Activated CD8-positive, alpha-beta memory T cell treated with anti-CD3 and anti-CD28 coated beads, Interleukin-2, amount 10 ng/mL, durations not matched to agents 7 days and 5 days (primary cell): ENCODE measurements around the gene FMO4. TPM values are rescaled to one million over a fixed set of nuclear protein-coding genes. Genes with fewer than 3 reads are reported as not detected.
"Not testable (repeated sequence)": the region's sequence is repeated elsewhere in the genome, so short reads cannot be mapped to it uniquely, and the experiment has no call there.

Experiments
- ATAC-seq: fragments of 150-1000 bp; cut with Tn5 transposase; one replicate; pipeline ENCODE4 v1.10.0; 2021; ENCODE audit warnings: moderate library complexity
- CTCF ChIA-PET: fragments of 350-600 bp; sonication (Branson Sonifier 250); formaldehyde crosslinking; loops from one replicate; lab custom pipeline; 2021; ENCODE audit warnings: antibody characterized with exemption; lab: Charles Lee
- DNase-seq: peaks from one replicate; pipeline ENCODE4 v3.0.0-alpha.2; 2020
- H3K27ac Mint-ChIP-seq: one replicate; pipeline ENCODE4 v1.8.0; 2021; ENCODE audit warnings: mild to moderate bottlenecking, mixed read lengths
- H3K27me3 Mint-ChIP-seq: one replicate; pipeline ENCODE4 v1.8.0; 2021; ENCODE audit warnings: mixed read lengths
- H3K36me3 Mint-ChIP-seq: one replicate; pipeline ENCODE4 v1.8.0; 2021; ENCODE audit warnings: mild to moderate bottlenecking, mixed read lengths
- H3K4me1 Mint-ChIP-seq: one replicate; pipeline ENCODE4 v1.8.0; 2021; ENCODE audit warnings: mixed read lengths
- H3K4me3 Mint-ChIP-seq: one replicate; pipeline ENCODE4 v1.8.0; 2021; ENCODE audit warnings: mild to moderate bottlenecking, moderate library complexity, mixed read lengths
- H3K9me3 Mint-ChIP-seq: one replicate; pipeline ENCODE4 v1.8.0; 2022; ENCODE audit warnings: low read depth, mixed read lengths
- total RNA-seq, 2 experiments: library from RNA; stranded (reverse); gene quantifications; one replicate each; pipeline ENCODE4 v1.2.3, GENCODE V29; 2021

The FMO4 gene
- total RNA-seq, 2 experiments from 2014 or later: 0.91 to 1.5 TPM

- ATAC-seq: no peak
- H3K9me3 Mint-ChIP-seq: peaks cover 8% of the 10 kb centered on the region
- DNase-seq: no peak
- no peaks in the 10 kb centered on the region for H3K36me3 Mint-ChIP-seq
- no peaks in the 10 kb centered on the region for H3K4me1 Mint-ChIP-seq
- H3K27me3 Mint-ChIP-seq: peaks cover 9% of the 10 kb centered on the region
- no peak overlapping the region for H3K27ac Mint-ChIP-seq
- no peak overlapping the region for H3K4me3 Mint-ChIP-seq
- CTCF ChIA-PET: no interaction called here
These were observed 17.1 kb upstream of the FMO4 start for GRCh38 chr1:171296897-171297296.

- H3K4me1 Mint-ChIP-seq: no peaks in the 10 kb centered on the region
- DNase-seq (no peak), ATAC-seq (no peak)
- H3K4me3 Mint-ChIP-seq: no peak overlapping the region
- CTCF ChIA-PET: no interaction called here
- H3K27ac Mint-ChIP-seq: no peak overlapping the region
- no peaks in the 10 kb centered on the region for H3K36me3 Mint-ChIP-seq
- H3K9me3 Mint-ChIP-seq: peaks cover 8% of the 10 kb centered on the region
- peaks cover 17% of the 10 kb centered on the region for H3K27me3 Mint-ChIP-seq
These were observed 15.3 kb upstream of the FMO4 start for GRCh38 chr1:171298696-171299095.

DNA sequence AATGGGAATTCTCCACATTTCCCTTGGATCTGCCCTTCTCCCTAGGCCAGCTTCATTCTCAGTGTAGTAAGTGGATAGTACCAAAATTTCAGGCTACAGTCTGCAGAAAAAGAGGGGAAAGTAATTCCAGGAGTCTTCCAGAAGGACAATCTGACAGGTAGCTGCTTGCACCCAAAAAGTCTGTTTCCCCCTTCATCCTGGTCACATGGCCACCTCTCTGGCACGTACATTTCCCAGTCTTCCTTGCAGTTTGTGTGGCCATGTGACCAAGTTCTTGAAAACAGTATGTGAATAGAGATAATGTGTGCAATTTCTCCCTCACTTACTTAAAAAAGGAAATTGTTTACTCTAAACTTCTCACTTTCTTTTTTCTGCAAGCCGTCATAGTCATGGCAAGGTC is 14.6 kb upstream of the FMO4 start:
- CTCF ChIA-PET: no interaction called here
- no peak overlapping the region for H3K27ac Mint-ChIP-seq
- H3K4me1 Mint-ChIP-seq: no peaks in the 10 kb centered on the region
- H3K4me3 Mint-ChIP-seq: no peak overlapping the region
- ATAC-seq (no peak), DNase-seq (no peak)
- H3K36me3 Mint-ChIP-seq: no peaks in the 10 kb centered on the region
- H3K9me3 Mint-ChIP-seq: peaks cover 8% of the 10 kb centered on the region
- peaks cover 17% of the 10 kb centered on the region for H3K27me3 Mint-ChIP-seq

GRCh38 chr1:171300401-171300800 is 13.6 kb upstream of the FMO4 start:
- ATAC-seq (no peak), DNase-seq (no peak)
- no peak overlapping the region for H3K27ac Mint-ChIP-seq
- H3K36me3 Mint-ChIP-seq: no peaks in the 10 kb centered on the region
- CTCF ChIA-PET: interaction anchor here (1.1 kb wide), 1 partner anchor 13 kb away, joined by 3 read pairs; the partner anchor contains the start of gene FMO4
- H3K4me1 Mint-ChIP-seq: no peaks in the 10 kb centered on the region
- peaks cover 8% of the 10 kb centered on the region for H3K9me3 Mint-ChIP-seq
- H3K27me3 Mint-ChIP-seq: peaks cover 11% of the 10 kb centered on the region
- no peak overlapping the region for H3K4me3 Mint-ChIP-seq

DNA sequence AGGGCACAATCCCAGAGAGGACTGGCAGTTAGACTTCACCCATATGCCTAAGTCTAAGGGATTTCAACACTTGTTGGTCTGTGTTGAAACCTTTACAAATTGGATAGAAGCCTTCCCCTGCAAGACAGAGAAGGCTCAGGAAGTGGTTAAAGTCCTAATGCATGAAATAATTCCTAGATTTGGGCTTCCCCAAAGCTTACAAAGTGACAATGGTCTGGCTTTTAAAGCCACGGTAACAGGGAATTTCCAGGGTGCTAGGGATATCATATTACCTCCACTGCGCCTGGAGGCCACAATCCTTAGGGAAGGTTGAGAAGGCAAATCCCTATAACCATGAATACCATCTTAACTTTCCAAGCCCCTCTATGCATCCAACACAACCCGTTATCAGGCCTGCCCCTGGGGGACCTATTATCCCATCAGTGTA is 3.3 kb upstream of the FMO4 start:
- Mint-ChIP-seq H3K27me3 (no peaks in the 10 kb centered on the region), H3K36me3 (no peaks in the 10 kb centered on the region), H3K4me1 (peaks cover 15% of the 10 kb centered on the region), H3K4me3 (no peak overlapping the region), H3K27ac (no peak overlapping the region), H3K9me3 (no peaks in the 10 kb centered on the region)
- DNase-seq (no peak), ATAC-seq (no peak)
- CTCF ChIA-PET: no interaction called here

GRCh38 chr1:171311771-171312558 is 2.0 kb upstream of the FMO4 start:
- Mint-ChIP-seq H3K27ac (no peak overlapping the region), H3K4me3 (no peak overlapping the region), H3K36me3 (no peaks in the 10 kb centered on the region), H3K9me3 (no peaks in the 10 kb centered on the region), H3K4me1 (peaks cover 15% of the 10 kb centered on the region), H3K27me3 (no peaks in the 10 kb centered on the region)
- DNase-seq: no peak
- CTCF ChIA-PET: interaction anchor here (0.9 to 3.0 kb wide), 3 partner anchors 61 to 345 kb away, joined by 3 to 26 read pairs (median 3); no protein-coding TSS in a partner anchor
- no peak for ATAC-seq

DNA sequence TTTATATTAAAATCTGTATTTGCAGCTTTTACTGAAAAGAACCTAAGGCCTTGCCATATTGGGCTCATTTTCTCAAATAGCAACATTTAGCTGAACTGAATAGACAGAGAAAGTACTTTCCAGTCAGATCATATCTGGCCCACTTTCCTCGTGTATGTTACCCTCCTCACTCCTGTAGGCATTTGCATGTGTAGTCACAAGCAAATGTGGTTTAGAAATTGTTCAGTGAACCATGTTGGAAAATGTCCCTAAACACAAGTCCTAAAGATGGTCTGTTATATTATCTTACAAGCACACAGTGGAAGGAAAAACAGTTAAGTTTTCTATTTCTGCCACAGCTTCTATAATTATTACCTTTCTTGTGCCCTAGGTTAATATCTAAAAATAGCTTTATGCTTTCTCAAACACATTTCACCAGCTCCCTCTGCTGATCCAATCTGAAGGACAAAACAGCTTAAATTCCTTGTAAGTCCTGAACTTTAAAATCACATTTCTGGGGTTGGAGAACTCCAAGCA is 606 bp upstream of the FMO4 start:
- CTCF ChIA-PET: interaction anchor here (0.8 to 3.0 kb wide), 20 partner anchors 8 to 622 kb away, joined by 3 to 26 read pairs (median 4); partner anchors contain the start of genes FMO1, FMO2 and PRRC2C
- DNase-seq (no peak), ATAC-seq (no peak)
- H3K4me1 Mint-ChIP-seq: peaks cover 15% of the 10 kb centered on the region
- peak overlapping the region; percentile 31 for H3K27ac Mint-ChIP-seq
- no peaks in the 10 kb centered on the region for H3K36me3 Mint-ChIP-seq
- H3K27me3 Mint-ChIP-seq: no peaks in the 10 kb centered on the region
- no peaks in the 10 kb centered on the region for H3K9me3 Mint-ChIP-seq
- H3K4me3 Mint-ChIP-seq: no peak overlapping the region

- Mint-ChIP-seq H3K36me3 (no peaks in the 10 kb centered on the region), H3K27me3 (no peaks in the 10 kb centered on the region), H3K27ac (no peak overlapping the region), H3K4me3 (no peak overlapping the region), H3K4me1 (no peaks in the 10 kb centered on the region), H3K9me3 (no peaks in the 10 kb centered on the region)
- no peak for ATAC-seq
- no peak for DNase-seq
- CTCF ChIA-PET: no interaction called here
These were observed 15.3 kb downstream of the FMO4 start for GRCh38 chr1:171329251-171329650.

DNA sequence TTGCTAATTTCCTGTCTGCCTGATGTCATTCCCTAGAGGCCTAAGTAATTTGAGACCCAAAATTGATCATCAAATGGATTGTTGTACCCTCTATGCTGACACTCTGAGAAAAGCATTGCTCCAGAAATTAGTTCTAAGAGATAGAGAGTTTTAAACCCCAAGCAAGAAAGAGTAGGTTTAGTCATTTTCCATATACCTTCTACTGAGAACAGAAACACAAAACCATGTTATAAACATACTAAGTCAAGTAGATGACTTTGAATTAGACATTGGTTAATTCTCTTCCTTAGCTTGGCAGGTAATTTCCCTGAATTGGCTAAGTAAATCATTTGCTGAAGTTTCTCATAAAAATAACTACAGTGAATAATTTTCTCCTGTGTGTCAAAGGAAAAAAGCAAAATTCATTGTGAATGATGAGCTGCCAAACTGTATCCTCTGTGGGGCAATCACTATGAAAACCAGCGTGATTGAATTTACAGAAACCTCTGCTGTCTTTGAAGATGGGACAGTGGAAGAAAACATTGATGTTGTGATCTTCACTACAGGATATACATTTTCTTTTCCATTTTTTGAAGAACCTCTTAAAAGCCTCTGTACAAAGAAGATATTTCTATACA is 20.1 kb downstream of the FMO4 start:
- Mint-ChIP-seq H3K4me3 (no peak overlapping the region), H3K36me3 (no peaks in the 10 kb centered on the region), H3K27ac (no peak overlapping the region), H3K27me3 (no peaks in the 10 kb centered on the region), H3K9me3 (no peaks in the 10 kb centered on the region), H3K4me1 (no peaks in the 10 kb centered on the region)
- CTCF ChIA-PET: interaction anchor here (0.6 kb wide), 1 partner anchor 59 kb away, joined by 4 read pairs; no protein-coding TSS in a partner anchor
- DNase-seq (no peak), ATAC-seq (no peak)

DNA sequence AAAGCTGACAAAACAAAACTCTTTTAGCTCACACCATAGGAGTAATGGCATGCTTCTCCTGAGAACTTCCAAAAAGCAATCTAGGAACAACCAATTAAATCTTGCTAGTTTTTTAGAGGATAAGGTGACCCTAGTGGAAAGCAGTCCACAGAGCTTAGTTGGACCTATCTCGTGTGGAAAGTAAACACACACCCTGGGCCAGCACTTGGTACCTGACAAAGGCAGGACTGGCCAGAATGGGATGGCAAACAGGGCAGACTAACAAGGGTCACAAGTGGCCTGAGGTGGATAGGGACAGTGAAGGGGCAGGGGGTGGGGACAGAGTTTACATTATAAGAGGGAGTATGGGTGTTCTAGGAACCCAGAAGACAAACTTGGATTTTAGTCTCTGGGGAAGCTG is 22.0 kb downstream of the FMO4 start:
- no peaks in the 10 kb centered on the region for H3K9me3 Mint-ChIP-seq
- no peaks in the 10 kb centered on the region for H3K36me3 Mint-ChIP-seq
- ATAC-seq (no peak), DNase-seq (no peak)
- no peaks in the 10 kb centered on the region for H3K4me1 Mint-ChIP-seq
- CTCF ChIA-PET: no interaction called here
- H3K27ac Mint-ChIP-seq: no peak overlapping the region
- H3K4me3 Mint-ChIP-seq: no peak overlapping the region
- no peaks in the 10 kb centered on the region for H3K27me3 Mint-ChIP-seq

DNA sequence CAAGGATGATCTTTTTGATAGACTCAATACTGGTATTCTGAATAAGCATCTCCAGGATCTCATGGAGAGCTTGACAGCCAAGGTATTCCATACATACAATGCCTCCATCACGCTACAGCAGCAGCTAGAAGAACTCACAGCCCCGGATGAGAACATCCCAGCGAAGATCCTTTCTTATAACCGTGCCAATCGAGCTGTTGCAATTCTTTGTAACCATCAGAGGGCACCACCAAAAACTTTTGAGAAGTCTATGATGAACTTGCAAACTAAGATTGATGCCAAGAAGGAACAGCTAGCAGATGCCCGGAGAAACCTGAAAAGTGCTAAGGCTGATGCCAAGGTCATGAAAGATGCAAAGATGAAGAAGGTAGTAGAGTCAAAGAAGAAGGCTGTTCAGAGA is 25.4 kb downstream of the FMO4 start:
- DNase-seq, CTCF ChIA-PET, ATAC-seq, H3K27me3 Mint-ChIP-seq, H3K4me1 Mint-ChIP-seq, H3K36me3 Mint-ChIP-seq, H3K4me3 Mint-ChIP-seq, H3K9me3 Mint-ChIP-seq, H3K27ac Mint-ChIP-seq: not testable (repeated sequence)

GRCh38 chr1:171343727-171344472 is 29.9 kb downstream of the FMO4 start:
- H3K27me3 Mint-ChIP-seq: no peaks in the 10 kb centered on the region
- no peak overlapping the region for H3K27ac Mint-ChIP-seq
- ATAC-seq: no peak
- H3K4me1 Mint-ChIP-seq: no peaks in the 10 kb centered on the region
- peaks cover 4% of the 10 kb centered on the region for H3K9me3 Mint-ChIP-seq
- H3K4me3 Mint-ChIP-seq: no peak overlapping the region
- DNase-seq: no peak
- H3K36me3 Mint-ChIP-seq: no peaks in the 10 kb centered on the region
- CTCF ChIA-PET: no interaction called here

DNA sequence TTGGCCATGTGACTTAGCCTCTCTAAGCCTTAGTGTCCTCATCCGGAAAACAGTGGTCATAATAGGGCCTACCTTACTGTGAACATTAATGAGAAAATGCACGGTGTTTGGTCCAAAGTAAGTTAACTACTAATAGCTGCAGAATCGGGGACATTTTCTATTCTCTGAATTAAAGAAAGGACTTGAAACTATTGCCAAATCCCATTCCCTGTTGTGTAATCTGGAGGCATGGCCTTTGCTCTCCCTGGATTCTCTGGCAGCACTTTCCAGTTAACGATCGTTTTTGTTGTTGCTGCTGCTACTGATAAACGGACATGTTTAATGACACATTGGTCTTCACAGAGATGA is 30.5 kb downstream of the FMO4 start:
- DNase-seq (no peak), ATAC-seq (no peak)
- Mint-ChIP-seq H3K9me3 (peaks cover 4% of the 10 kb centered on the region), H3K27me3 (no peaks in the 10 kb centered on the region), H3K27ac (no peak overlapping the region), H3K4me1 (no peaks in the 10 kb centered on the region), H3K36me3 (no peaks in the 10 kb centered on the region), H3K4me3 (no peak overlapping the region)
- CTCF ChIA-PET: no interaction called here
